WTC11 (cell line): ENCODE results near the gene PDE5A. TPM values are rescaled to one million over a fixed set of nuclear protein-coding genes. Genes with fewer than 3 reads are reported as not detected.
A peak's percentile ranks its signal among the peaks of the same experiment; 100 is the strongest.

Experiments used
- ATAC-seq: fragments of 200-7000 bp; cut with Tn5 transposase; 2 replicates; pipeline ENCODE4 v1.10.0; 2021; ENCODE audit warnings: mild to moderate bottlenecking, moderate library complexity
- CTCF ChIA-PET: fragments of 300-600 bp; sonication (Branson Sonifier 250); formaldehyde crosslinking; loops from one replicate; lab custom pipeline; 2021; ENCODE audit warnings: antibody characterized with exemption; lab: Charles Lee
- POLR2A ChIA-PET: fragments of 350-600 bp; sonication (Branson Sonifier 250); formaldehyde crosslinking; loops from one replicate; lab custom pipeline; 2021; ENCODE audit warnings: antibody characterized with exemption; lab: Charles Lee
- DNase-seq: peaks from one replicate; pipeline ENCODE4 v3.0.0; 2021; ENCODE audit warnings: low spot score
- H3K27ac Mint-ChIP-seq: 2 replicates; pipeline ENCODE4 v1.8.0; 2021; ENCODE audit warnings: mixed read lengths
- H3K27me3 Mint-ChIP-seq: 2 replicates; pipeline ENCODE4 v1.8.0; 2021; ENCODE audit warnings: low read depth, mild to moderate bottlenecking, moderate library complexity, mixed read lengths
- H3K36me3 Mint-ChIP-seq: 2 replicates; pipeline ENCODE4 v1.8.0; 2021; ENCODE audit warnings: mixed read lengths
- H3K4me1 Mint-ChIP-seq: 2 replicates; pipeline ENCODE4 v1.8.0; 2022; ENCODE audit warnings: mixed read lengths
- H3K4me3 Mint-ChIP-seq: 2 replicates; pipeline ENCODE4 v1.8.0; 2021; ENCODE audit warnings: mild to moderate bottlenecking, moderate library complexity, mixed read lengths
- H3K9me3 Mint-ChIP-seq: 2 replicates; pipeline ENCODE4 v1.8.0; 2021; ENCODE audit warnings: mixed read lengths
- ATF2 ChIP-seq: sonication (generic); formaldehyde crosslinking; IDR thresholded peaks from 2 replicates; pipeline ENCODE4 v1.8.1; 2022; ENCODE audit warnings: low read depth, missing genetic modification reagents, borderline replicate concordance
- E2F1 ChIP-seq: sonication (generic); formaldehyde crosslinking; IDR thresholded peaks from 2 replicates; pipeline ENCODE4 v1.8.0; 2022; ENCODE audit warnings: mild to moderate bottlenecking, missing genetic modification reagents
- ERG ChIP-seq: fragments of 250-450 bp; sonication (Bioruptor Pico); IDR thresholded peaks from 2 replicates; pipeline ENCODE4 v1.8.0; 2021; ENCODE audit warnings: mild to moderate bottlenecking
- HMGA2 ChIP-seq: fragments of 250-450 bp; sonication (Bioruptor Pico); IDR thresholded peaks from 2 replicates; pipeline ENCODE4 v1.4.0; 2021; ENCODE audit warnings: mild to moderate bottlenecking, moderate library complexity
- IRF2 ChIP-seq: sonication (generic); formaldehyde crosslinking; IDR thresholded peaks from 2 replicates; pipeline ENCODE4 v1.8.0; 2022; ENCODE audit warnings: low read depth, missing genetic modification reagents, borderline replicate concordance
- JAZF1 ChIP-seq: fragments of 250-450 bp; sonication (Bioruptor Pico); IDR thresholded peaks from 2 replicates; pipeline ENCODE4 v1.9.0; 2021; ENCODE audit warnings: moderate library complexity, mild to moderate bottlenecking, inconsistent platforms
- JUN ChIP-seq: sonication (generic); formaldehyde crosslinking; IDR thresholded peaks from 2 replicates; pipeline ENCODE4 v1.8.0; 2023; ENCODE audit warnings: mild to moderate bottlenecking, missing genetic modification reagents
- NFATC4 ChIP-seq: fragments of 250-450 bp; sonication (Bioruptor Pico); IDR thresholded peaks from 2 replicates; pipeline ENCODE4 v1.9.0; 2021; ENCODE audit warnings: mild to moderate bottlenecking
- PREB ChIP-seq: sonication (generic); formaldehyde crosslinking; IDR thresholded peaks from 2 replicates; pipeline ENCODE4 v1.8.1; 2022; ENCODE audit warnings: mild to moderate bottlenecking, missing genetic modification reagents, moderate library complexity, borderline replicate concordance
- SP1 ChIP-seq: sonication (generic); formaldehyde crosslinking; conservative IDR thresholded peaks from 2 replicates; pipeline ENCODE4 v1.8.1; 2022; ENCODE audit warnings: missing genetic modification reagents
- USF1 ChIP-seq: sonication (generic); formaldehyde crosslinking; IDR thresholded peaks from 2 replicates; pipeline ENCODE4 v1.8.0; 2022; ENCODE audit warnings: mild to moderate bottlenecking, missing genetic modification reagents
- ZNF138 ChIP-seq: sonication (generic); formaldehyde crosslinking; conservative IDR thresholded peaks from 2 replicates; pipeline ENCODE4 v1.8.1; 2022; ENCODE audit warnings: mild to moderate bottlenecking, moderate library complexity, missing genetic modification reagents
- ZSCAN18 ChIP-seq: fragments of 250-450 bp; sonication (Bioruptor Pico); IDR thresholded peaks from 2 replicates; pipeline ENCODE4 v2.1.2; 2022; ENCODE audit warnings: mild to moderate bottlenecking, moderate library complexity
- total RNA-seq: library from RNA; stranded (reverse); gene quantifications from 3 replicates; pipeline ENCODE4 v1.2.3, GENCODE V29; 2021
- TF ChIP-seq, protein P1 (sequence below): sonication (generic); formaldehyde crosslinking; IDR thresholded peaks from 2 replicates; pipeline ENCODE4 v1.8.1; 2022; ENCODE audit warnings: low read depth, mild to moderate bottlenecking, moderate library complexity, missing genetic modification reagents, borderline replicate concordance
- TF ChIP-seq, protein P2 (sequence below): sonication (generic); formaldehyde crosslinking; IDR thresholded peaks from 2 replicates; pipeline ENCODE4 v1.8.1; 2022; ENCODE audit warnings: mild to moderate bottlenecking, moderate library complexity, missing genetic modification reagents
- TF ChIP-seq, protein P3 (sequence below): fragments of 250-450 bp; sonication (Bioruptor Pico); IDR thresholded peaks from 2 replicates; pipeline ENCODE4 v1.9.0; 2021; ENCODE audit warnings: mild to moderate bottlenecking
- TF ChIP-seq, protein P4 (sequence below): fragments of 250-450 bp; sonication (Bioruptor Pico); IDR thresholded peaks from 2 replicates; pipeline ENCODE4 v1.9.0; 2021; ENCODE audit warnings: mild to moderate bottlenecking

The PDE5A gene
- total RNA-seq, 1 experiment from 2014 or later = 25.6 TPM

GRCh38 chr4:119656342-119656741 lies 27.7 kb upstream of the PDE5A start:
- ChIA-PET CTCF (interaction anchor here (1.7 kb wide), 1 partner anchor 28 kb away, joined by 4 read pairs; the partner anchor contains the start of gene PDE5A), POLR2A (no interaction called here)
- H3K27me3 Mint-ChIP-seq = no peaks in the 10 kb centered on the region
- DNase-seq (no peak), ATAC-seq (peak; percentile 30; the same call in 1 of the 2 replicates)
- no peaks in the 10 kb centered on the region for H3K9me3 Mint-ChIP-seq
- H3K36me3 Mint-ChIP-seq = no peaks in the 10 kb centered on the region
- TF ChIP-seq ZSCAN18 (CRISPR knock-in tag) (no peak), JUN (CRISPR knock-in tag) (no peak), IRF2 (CRISPR knock-in tag) (no peak), PREB (CRISPR knock-in tag) (no peak), ZNF138 (CRISPR knock-in tag) (no peak), HMGA2 (CRISPR knock-in tag) (no peak), JAZF1 (CRISPR knock-in tag) (no peak), USF1 (CRISPR knock-in tag) (no peak), E2F1 (no peak), NFATC4 (no peak), SP1 (CRISPR knock-in tag) (no peak), ERG (no peak), ATF2 (CRISPR knock-in tag) (no peak)
- TF ChIP-seq, protein P1, sequence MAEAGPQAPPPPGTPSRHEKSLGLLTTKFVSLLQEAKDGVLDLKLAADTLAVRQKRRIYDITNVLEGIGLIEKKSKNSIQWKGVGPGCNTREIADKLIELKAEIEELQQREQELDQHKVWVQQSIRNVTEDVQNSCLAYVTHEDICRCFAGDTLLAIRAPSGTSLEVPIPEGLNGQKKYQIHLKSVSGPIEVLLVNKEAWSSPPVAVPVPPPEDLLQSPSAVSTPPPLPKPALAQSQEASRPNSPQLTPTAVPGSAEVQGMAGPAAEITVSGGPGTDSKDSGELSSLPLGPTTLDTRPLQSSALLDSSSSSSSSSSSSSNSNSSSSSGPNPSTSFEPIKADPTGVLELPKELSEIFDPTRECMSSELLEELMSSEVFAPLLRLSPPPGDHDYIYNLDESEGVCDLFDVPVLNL (CRISPR knock-in tag) = no peak
- TF ChIP-seq, protein P2, sequence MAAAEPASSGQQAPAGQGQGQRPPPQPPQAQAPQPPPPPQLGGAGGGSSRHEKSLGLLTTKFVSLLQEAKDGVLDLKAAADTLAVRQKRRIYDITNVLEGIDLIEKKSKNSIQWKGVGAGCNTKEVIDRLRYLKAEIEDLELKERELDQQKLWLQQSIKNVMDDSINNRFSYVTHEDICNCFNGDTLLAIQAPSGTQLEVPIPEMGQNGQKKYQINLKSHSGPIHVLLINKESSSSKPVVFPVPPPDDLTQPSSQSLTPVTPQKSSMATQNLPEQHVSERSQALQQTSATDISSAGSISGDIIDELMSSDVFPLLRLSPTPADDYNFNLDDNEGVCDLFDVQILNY (CRISPR knock-in tag) = no peak
- TF ChIP-seq, protein P3, sequence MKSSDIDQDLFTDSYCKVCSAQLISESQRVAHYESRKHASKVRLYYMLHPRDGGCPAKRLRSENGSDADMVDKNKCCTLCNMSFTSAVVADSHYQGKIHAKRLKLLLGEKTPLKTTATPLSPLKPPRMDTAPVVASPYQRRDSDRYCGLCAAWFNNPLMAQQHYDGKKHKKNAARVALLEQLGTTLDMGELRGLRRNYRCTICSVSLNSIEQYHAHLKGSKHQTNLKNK = no peak
- TF ChIP-seq, protein P4, sequence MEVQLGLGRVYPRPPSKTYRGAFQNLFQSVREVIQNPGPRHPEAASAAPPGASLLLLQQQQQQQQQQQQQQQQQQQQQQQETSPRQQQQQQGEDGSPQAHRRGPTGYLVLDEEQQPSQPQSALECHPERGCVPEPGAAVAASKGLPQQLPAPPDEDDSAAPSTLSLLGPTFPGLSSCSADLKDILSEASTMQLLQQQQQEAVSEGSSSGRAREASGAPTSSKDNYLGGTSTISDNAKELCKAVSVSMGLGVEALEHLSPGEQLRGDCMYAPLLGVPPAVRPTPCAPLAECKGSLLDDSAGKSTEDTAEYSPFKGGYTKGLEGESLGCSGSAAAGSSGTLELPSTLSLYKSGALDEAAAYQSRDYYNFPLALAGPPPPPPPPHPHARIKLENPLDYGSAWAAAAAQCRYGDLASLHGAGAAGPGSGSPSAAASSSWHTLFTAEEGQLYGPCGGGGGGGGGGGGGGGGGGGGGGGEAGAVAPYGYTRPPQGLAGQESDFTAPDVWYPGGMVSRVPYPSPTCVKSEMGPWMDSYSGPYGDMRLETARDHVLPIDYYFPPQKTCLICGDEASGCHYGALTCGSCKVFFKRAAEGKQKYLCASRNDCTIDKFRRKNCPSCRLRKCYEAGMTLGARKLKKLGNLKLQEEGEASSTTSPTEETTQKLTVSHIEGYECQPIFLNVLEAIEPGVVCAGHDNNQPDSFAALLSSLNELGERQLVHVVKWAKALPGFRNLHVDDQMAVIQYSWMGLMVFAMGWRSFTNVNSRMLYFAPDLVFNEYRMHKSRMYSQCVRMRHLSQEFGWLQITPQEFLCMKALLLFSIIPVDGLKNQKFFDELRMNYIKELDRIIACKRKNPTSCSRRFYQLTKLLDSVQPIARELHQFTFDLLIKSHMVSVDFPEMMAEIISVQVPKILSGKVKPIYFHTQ (CRISPR knock-in tag) = no peak
- H3K4me3 Mint-ChIP-seq = no peak overlapping the region
- H3K4me1 Mint-ChIP-seq = no peaks in the 10 kb centered on the region
- H3K27ac Mint-ChIP-seq = no peak overlapping the region
